ENCODE data around the gene DCX.

DNA sequence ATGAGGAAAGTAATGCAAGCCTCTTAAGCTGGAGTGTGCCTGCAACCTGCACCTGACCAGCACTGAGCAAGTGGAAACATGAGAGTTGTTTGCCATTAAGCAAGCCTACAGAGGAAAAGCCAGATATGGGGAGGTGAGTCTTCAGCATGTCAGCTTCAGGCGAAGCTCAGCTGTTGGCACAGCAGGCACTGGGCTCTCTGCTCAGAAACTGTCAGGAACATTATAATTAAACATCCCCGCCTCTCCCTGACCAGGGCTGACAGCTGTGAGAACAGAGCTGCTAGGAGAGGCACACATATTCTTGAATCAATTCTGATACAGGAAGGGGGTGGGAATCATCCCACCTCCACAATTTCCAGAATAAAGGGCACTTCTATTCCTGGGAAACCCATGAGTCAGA lies 19.0 kb upstream of the DCX start:
- TF ChIP-seq CTCF (IDR thresholded peaks at IDR 0.05; ENCODE audit: insufficient read depth, low read length, poor library complexity, severe bottlenecking) (no peak), EZH2phosphoT487 (conservative IDR thresholded peaks at IDR 0.05; ENCODE audit: low read length) (no peak)
